Heart right ventricle (tissue), 16 donors: ENCODE results near the gene RNF151. TPM values are rescaled to one million over a fixed set of nuclear protein-coding genes. Genes with fewer than 3 reads are reported as not detected.

Source experiments
- ATAC-seq, 8 donors: fragments of 200-7000 bp; cut with Tn5 transposase; one replicate each; pipeline ENCODE4 v1.9.1; 2020; ENCODE audit warnings: mild to moderate bottlenecking in 8 of 8, moderate library complexity in 8 of 8, moderate number of reproducible peaks in 1 of 8
- DNase-seq, 2 donors: peaks; one replicate each; pipeline ENCODE4 v3.0.0-alpha.2; 2020
- H3K27ac ChIP-seq, 10 donors: fragments of 200-600 bp; sonication (generic) in 2 of 10; one replicate each; pipeline versions ENCODE4 v1.5.0 to v1.8.0; 2020 to 2022; ENCODE audit warnings: mild to moderate bottlenecking in 3 of 10
- H3K27me3 ChIP-seq, 7 donors: fragments of 200-600 bp; one replicate each; pipeline ENCODE4 v1.8.0; 2021 to 2022; ENCODE audit warnings: mild to moderate bottlenecking in 2 of 7
- H3K36me3 ChIP-seq, 9 donors: fragments of 200-600 bp; sonication (generic) in 1 of 9; one replicate each; pipeline versions ENCODE4 v1.5.0 to v1.8.0; 2020 to 2022; ENCODE audit warnings: mild to moderate bottlenecking in 2 of 9
- H3K4me1 ChIP-seq, 9 donors: fragments of 200-600 bp; sonication (generic) in 1 of 9; one replicate each; pipeline versions ENCODE4 v1.5.0 to v1.8.0; 2020 to 2022; ENCODE audit warnings: mild to moderate bottlenecking in 4 of 9
- H3K4me3 ChIP-seq, 10 donors: fragments of 200-600 bp; sonication (generic) in 2 of 10; one replicate each; pipeline versions ENCODE4 v1.5.0 to v1.8.0; 2020 to 2022; ENCODE audit warnings: mild to moderate bottlenecking in 7 of 10, moderate library complexity in 2 of 10
- H3K9me3 ChIP-seq, 11 donors: fragments of 200-600 bp in 10 of 11; sonication (generic) in 2 of 11; one replicate each; pipeline versions ENCODE4 v1.5.0 to v1.8.0; 2013 to 2022; ENCODE audit warnings: mild to moderate bottlenecking in 2 of 11, control low read depth in 1 of 11, moderate library complexity in 1 of 11
- WGBS, 2 donors: extraction: QIAGEN DNeasy Blood & Tissue Kit; methylation state at CpG; one replicate each; pipeline ENCODE4 v1.1.7; 2013; ENCODE audit warnings: inconsistent platforms in 1 of 2; 5-methylcytosine and 5-hydroxymethylcytosine counted together
- intact Hi-C, 10 donors: fragments of 100-400 bp; cut with DNase I; formaldehyde crosslinking; loops; one replicate each; pipeline versions ENCODE4 v1.11.1 to v1.14.2; 2022
- long read RNA-seq, 3 donors: library from polyadenylated mRNA; unstranded; transcript quantifications; one replicate each; pipeline ENCODE4 v2.0.0, GENCODE V29; 2020 to 2021
- polyA plus RNA-seq, 2 donors: library from polyadenylated mRNA; stranded (reverse); fragments of 200-250 nt; gene quantifications; one replicate each; pipeline ENCODE4 v1.2.3, GENCODE V29; 2013
- total RNA-seq, 10 donors: library from RNA; stranded (reverse); fragmentation: NEBNext Ultra II Directional in 3 of 10; extraction: Animal tissue kit (Norgen Biotek cat#: 25700) in 3 of 10; gene quantifications; one replicate each; pipeline versions ENCODE4 v1.2.1 to v1.2.4, GENCODE V29; 2021 to 2023
- TF ChIP-seq, protein P1 (sequence below), 9 donors: fragments of 200-600 bp; sonication (generic) in 2 of 9; IDR thresholded peaks; one replicate each; pipeline versions ENCODE4 v1.5.0 to v1.8.0; 2021 to 2022; ENCODE audit warnings: antibody characterized with exemption in 9 of 9, mild to moderate bottlenecking in 5 of 9, moderate library complexity in 1 of 9
- donor health status: Arrhythmogenic right ventricular cardiomyopathy.
- donor health status: ischemic (EF 13 %, LVEDD 7.1; RV severe dilation, severe dysfunction).
- donor health status: healthy with polysubstance abuse.
- donor health status: DM: no; HTN: yes; CAD: no.
- donor health status: DM: no; HTN: no; CAD: no.
- donor health status: ischemic (EF 25% LVEDD 6.9; RV normal size, moderate dysfunction).
- donor health status: ischemic (EF 25% LVEDD 5.7; RV mildly dilated, moderate dysfunction).
- donor health status: healthy.
- donor health status: DM: yes; HTN: yes; CAD: no.
- donor health status: Ischemic cardiomyopathy.
- donor health status: ischemic (EF 35%, LVEDD 5.7; RV mildly dilated, moderate dysfunction).
- donor health status: nonischemic (EF 11% LVEDD 7.7; RV severe dilation, severe dysfunction).
- donor health status: DM: yes; HTN: yes; CAD: no.
- donor health status: PGD.
- donor health status: ischemic (EF 29% LVEDD 5.4; RV normal size, mild dysfunction).
- donor health status: nonischemic (EF 23%, LVEDD 6.1; RV moderate dilation, normal function).

RNF151 gene, protein sequence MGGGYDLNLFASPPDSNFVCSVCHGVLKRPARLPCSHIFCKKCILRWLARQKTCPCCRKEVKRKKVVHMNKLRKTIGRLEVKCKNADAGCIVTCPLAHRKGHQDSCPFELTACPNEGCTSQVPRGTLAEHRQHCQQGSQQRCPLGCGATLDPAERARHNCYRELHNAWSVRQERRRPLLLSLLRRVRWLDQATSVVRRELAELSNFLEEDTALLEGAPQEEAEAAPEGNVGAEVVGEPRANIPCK
- not detected for total RNA-seq
- polyA plus RNA-seq, result not detected
- long read RNA-seq, donor 1, result 0 reads
- long read RNA-seq, donor 2, result 0 reads
- long read RNA-seq, donor 3, result 0 reads

DNA sequence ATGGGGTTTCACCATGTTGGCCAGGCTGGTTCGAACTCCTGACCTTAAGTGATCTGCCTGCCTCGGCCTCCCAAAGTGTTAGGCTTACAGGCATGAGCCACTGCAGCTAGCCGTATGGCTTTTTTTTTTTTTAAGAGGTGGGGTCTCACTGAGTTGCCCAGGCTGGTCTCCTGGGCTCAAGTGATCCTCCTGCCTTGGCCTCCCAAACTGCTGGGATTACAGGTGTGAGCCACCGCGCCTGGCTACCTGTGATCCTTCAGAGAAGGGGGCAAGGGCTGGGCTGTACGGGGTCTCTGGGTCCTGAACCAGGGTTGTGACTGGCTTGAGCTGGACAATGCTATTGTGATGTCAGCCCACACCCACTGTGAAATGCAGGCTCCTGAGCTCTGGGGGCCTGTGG, at the start of gene RNF151:
TSS of gene RNF151 (plus strand) at position 397 of the 400 bp plus-strand sequence. CDS start 26 bp downstream, outside the sequence.
- TF ChIP-seq, protein P1, sequence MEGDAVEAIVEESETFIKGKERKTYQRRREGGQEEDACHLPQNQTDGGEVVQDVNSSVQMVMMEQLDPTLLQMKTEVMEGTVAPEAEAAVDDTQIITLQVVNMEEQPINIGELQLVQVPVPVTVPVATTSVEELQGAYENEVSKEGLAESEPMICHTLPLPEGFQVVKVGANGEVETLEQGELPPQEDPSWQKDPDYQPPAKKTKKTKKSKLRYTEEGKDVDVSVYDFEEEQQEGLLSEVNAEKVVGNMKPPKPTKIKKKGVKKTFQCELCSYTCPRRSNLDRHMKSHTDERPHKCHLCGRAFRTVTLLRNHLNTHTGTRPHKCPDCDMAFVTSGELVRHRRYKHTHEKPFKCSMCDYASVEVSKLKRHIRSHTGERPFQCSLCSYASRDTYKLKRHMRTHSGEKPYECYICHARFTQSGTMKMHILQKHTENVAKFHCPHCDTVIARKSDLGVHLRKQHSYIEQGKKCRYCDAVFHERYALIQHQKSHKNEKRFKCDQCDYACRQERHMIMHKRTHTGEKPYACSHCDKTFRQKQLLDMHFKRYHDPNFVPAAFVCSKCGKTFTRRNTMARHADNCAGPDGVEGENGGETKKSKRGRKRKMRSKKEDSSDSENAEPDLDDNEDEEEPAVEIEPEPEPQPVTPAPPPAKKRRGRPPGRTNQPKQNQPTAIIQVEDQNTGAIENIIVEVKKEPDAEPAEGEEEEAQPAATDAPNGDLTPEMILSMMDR (IDR thresholded peaks at IDR 0.05), result no peak
- intact Hi-C loops, result no loop called here
- H3K27ac ChIP-seq, result peak within 1 kb of the TSS in 6 of 10 donors; percentile 91 to 100 (median 96)
- no peaks in the 10 kb centered on the region for H3K9me3 ChIP-seq
- WGBS, 2 donors, result 97 to 98% methylated on average over 6 of the region's 6 CpGs
- peaks cover 0 to 25% (median 22%) of the 10 kb centered on the region in 9 donors for H3K36me3 ChIP-seq
- ATAC-seq (no peak), DNase-seq (no peak)
- peaks cover 9 to 48% (median 34%) of the 10 kb centered on the region in 9 donors for H3K4me1 ChIP-seq
- peak within 1 kb of the TSS in 9 of 10 donors; percentile 63 to 100 (median 93) for H3K4me3 ChIP-seq
- H3K27me3 ChIP-seq, result no peaks in the 10 kb centered on the region

DNA sequence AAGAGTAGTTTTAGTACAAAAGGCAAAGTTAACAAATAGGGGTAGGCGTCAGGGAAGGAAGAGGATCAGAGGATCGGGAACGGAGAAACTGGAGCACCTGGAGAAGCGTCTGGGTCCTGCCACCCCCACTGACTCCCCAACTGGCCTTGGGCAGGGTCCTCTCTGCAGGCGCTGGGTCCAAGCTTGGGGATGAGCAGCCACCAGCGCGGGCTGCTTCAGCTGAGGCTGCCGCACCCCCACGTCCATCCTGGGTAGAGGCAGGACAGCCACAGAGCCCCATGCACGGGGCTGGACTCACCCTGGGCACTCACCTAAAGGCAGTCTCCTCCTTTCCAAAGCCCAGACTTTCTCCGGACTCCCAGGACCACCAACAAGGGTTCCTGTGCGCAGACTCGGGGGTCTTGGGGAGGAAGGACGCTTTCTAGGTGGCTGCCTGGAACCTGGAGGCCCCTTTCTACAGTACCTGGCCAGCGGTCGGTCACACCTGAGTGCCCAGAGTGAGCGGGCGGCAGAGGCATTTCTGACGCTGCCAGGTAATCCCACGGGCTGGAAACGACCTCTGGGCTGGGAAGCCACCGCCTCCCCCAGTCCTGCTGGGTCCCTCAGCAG, 49.5 kb upstream of the RNF151 start:
- 6 to 7% methylated on average over 22 of the region's 22 CpGs for WGBS, 2 donors
- H3K36me3 ChIP-seq, result no peaks in the 10 kb centered on the region
- TF ChIP-seq, protein P1 (IDR thresholded peaks at IDR 0.05), result no peak
- H3K27ac ChIP-seq, result no peak overlapping the region
- H3K4me3 ChIP-seq, result no peak overlapping the region
- peaks cover 14 to 95% (median 86%) of the 10 kb centered on the region in 7 donors for H3K27me3 ChIP-seq
- intact Hi-C loops, result no loop called here
- H3K9me3 ChIP-seq, result no peaks in the 10 kb centered on the region
- ATAC-seq (no peak), DNase-seq (no peak)
- H3K4me1 ChIP-seq, result peaks cover 0 to 7% (median 0%) of the 10 kb centered on the region in 9 donors

DNA sequence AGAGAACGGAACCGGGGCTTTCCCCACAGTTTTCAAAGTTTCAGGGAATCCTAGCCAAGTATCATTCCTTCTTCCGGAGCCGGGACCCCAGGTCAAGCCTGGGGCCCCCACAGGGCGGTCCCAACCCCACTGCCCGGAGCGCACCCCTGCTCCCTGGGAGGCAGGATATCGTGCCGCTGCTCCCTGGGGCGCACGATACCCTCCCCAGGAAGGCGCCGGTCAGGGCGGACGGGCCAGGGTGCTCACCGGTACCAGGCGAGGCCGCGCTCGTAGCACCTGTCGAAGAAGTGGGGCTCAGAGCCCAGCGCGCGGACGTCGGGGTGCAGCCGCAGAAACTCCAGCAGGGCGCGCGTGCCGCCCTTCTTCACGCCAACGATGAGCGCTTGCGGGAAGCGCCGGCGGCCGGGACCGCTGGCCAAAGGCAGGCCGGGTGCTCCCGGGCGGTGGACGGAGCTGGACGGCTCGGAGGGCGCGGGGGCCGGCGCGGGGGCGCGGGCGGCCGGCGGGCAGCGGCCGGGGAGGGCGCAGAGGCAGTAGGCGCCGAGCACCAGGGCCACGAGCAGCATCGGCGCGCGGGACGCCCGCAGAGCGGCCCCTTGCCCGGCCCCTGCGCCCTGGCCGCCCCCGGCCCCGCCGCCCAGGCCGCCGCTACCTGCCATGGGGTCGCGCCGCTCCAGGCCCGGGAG, 48.8 kb upstream of the RNF151 start:
- no peaks in the 10 kb centered on the region for H3K36me3 ChIP-seq
- no peak overlapping the region for H3K27ac ChIP-seq
- H3K27me3 ChIP-seq, result peaks cover 14 to 95% (median 92%) of the 10 kb centered on the region in 7 donors
- H3K4me1 ChIP-seq, result peaks cover 0 to 7% (median 0%) of the 10 kb centered on the region in 9 donors
- TF ChIP-seq, protein P1 (IDR thresholded peaks at IDR 0.05), result no peak
- no peaks in the 10 kb centered on the region for H3K9me3 ChIP-seq
- DNase-seq, result no peak
- no peak overlapping the region for H3K4me3 ChIP-seq
- WGBS, 2 donors, result 1 to 2% methylated on average over 63 to 81 of the region's 81 CpGs
- no peak for ATAC-seq
- intact Hi-C loops, result no loop called here
